HEK293 (cell line): ENCODE measurements around the gene FANCD2OS.

Experiments
- CTCF ChIA-PET: fragments of 350-600 bp; formaldehyde crosslinking; extraction: SDS; loops from one replicate; lab custom pipeline; 2021; ENCODE audit warnings: antibody characterized with exemption; lab: Yijun Ruan, JAX
- POLR2A ChIA-PET: fragments of 300-600 bp; formaldehyde crosslinking; extraction: SDS; loops from one replicate; lab custom pipeline; 2020; ENCODE audit warnings: antibody characterized with exemption, inconsistent platforms; lab: Yijun Ruan, JAX
- H3K27ac ChIP-seq: fragments of 200-500 bp; sonication (Bioruptor generic); 2 replicates; pipeline ENCODE4 v1.5.1; 2014; ENCODE audit warnings: low read depth, low read length, control low read depth, inconsistent platforms; ENCODE audit errors: extremely low read depth
- H3K36me3 ChIP-seq, 2 experiments: fragments of 200-500 bp in 1 of 2; sonication (Bioruptor generic) in 1 of 2; 1 replicate in 1 of 2; 2 replicates in 1 of 2; pipeline ENCODE4 v1.5.1; 2014 to 2017; ENCODE audit warnings: inconsistent platforms in 2 of 2, low read length in 2 of 2; ENCODE audit not compliant: control insufficient read depth in 2 of 2, insufficient read depth in 1 of 2
- H3K4me1 ChIP-seq: fragments of 200-500 bp; sonication (Bioruptor generic); 2 replicates; pipeline ENCODE4 v1.5.1; 2014; ENCODE audit warnings: mild to moderate bottlenecking, low read length, inconsistent platforms; ENCODE audit not compliant: control insufficient read depth, insufficient read depth
- H3K4me3 ChIP-seq: 2 replicates; pipeline ENCODE4 v1.5.1; 2011; ENCODE audit warnings: low read depth, mild to moderate bottlenecking, control low read depth, low read length, moderate library complexity
- H3K9me3 ChIP-seq: fragments of 200-500 bp; sonication (Bioruptor generic); 2 replicates; pipeline ENCODE4 v1.5.1; 2014; ENCODE audit warnings: low read depth, low read length, inconsistent platforms; ENCODE audit not compliant: control insufficient read depth, insufficient read depth
- GFI1B ChIP-seq: fragments of 450-650 bp; formaldehyde crosslinking; IDR thresholded peaks from 2 replicates; pipeline ENCODE4 v1.5.1; 2016; ENCODE audit warnings: missing biosample characterization, missing genetic modification characterization
- IKZF3 ChIP-seq: fragments of 450-650 bp; IDR thresholded peaks from 2 replicates; pipeline ENCODE4 v1.5.0; 2018; ENCODE audit warnings: missing biosample characterization, mild to moderate bottlenecking, missing genetic modification characterization, moderate library complexity
- KLF16 ChIP-seq: fragments of 450-650 bp; formaldehyde crosslinking; IDR thresholded peaks from 2 replicates; pipeline ENCODE4 v1.5.1; 2017; ENCODE audit warnings: missing biosample characterization, missing genetic modification characterization
- OSR2 ChIP-seq: fragments of 450-650 bp; formaldehyde crosslinking; IDR thresholded peaks from 2 replicates; pipeline ENCODE4 v1.5.1; 2016; ENCODE audit warnings: missing biosample characterization, missing genetic modification characterization
- SP7 ChIP-seq: fragments of 450-650 bp; formaldehyde crosslinking; IDR thresholded peaks from 2 replicates; pipeline ENCODE4 v1.5.1; 2016; ENCODE audit warnings: missing biosample characterization, missing genetic modification characterization
- YY2 ChIP-seq: fragments of 450-650 bp; formaldehyde crosslinking; IDR thresholded peaks from 2 replicates; pipeline ENCODE4 v1.5.1; 2016; ENCODE audit warnings: missing biosample characterization, missing genetic modification characterization
- ZBTB1 ChIP-seq: fragments of 450-650 bp; formaldehyde crosslinking; IDR thresholded peaks from 2 replicates; pipeline ENCODE4 v1.5.1; 2016; ENCODE audit warnings: missing biosample characterization, missing genetic modification characterization
- ZBTB20 ChIP-seq: fragments of 450-650 bp; formaldehyde crosslinking; IDR thresholded peaks from 2 replicates; pipeline ENCODE4 v1.5.1; 2016; ENCODE audit warnings: missing biosample characterization, missing genetic modification characterization
- ZFP37 ChIP-seq: fragments of 450-650 bp; formaldehyde crosslinking; IDR thresholded peaks from 2 replicates; pipeline ENCODE4 v1.5.1; 2016; ENCODE audit warnings: missing biosample characterization, missing genetic modification characterization
- ZIC2 ChIP-seq: fragments of 450-650 bp; formaldehyde crosslinking; IDR thresholded peaks from 2 replicates; pipeline ENCODE4 v1.5.1; 2016; ENCODE audit warnings: missing biosample characterization, missing genetic modification characterization
- ZNF138 ChIP-seq: fragments of 450-650 bp; formaldehyde crosslinking; IDR thresholded peaks from 2 replicates; pipeline ENCODE4 v1.5.1; 2016; ENCODE audit warnings: missing biosample characterization, missing genetic modification characterization, borderline replicate concordance
- ZNF24 ChIP-seq: fragments of 450-650 bp; formaldehyde crosslinking; IDR thresholded peaks from 2 replicates; pipeline ENCODE4 v1.5.1; 2016; ENCODE audit warnings: missing biosample characterization, missing genetic modification characterization
- ZNF274 ChIP-seq, 2 experiments: fragments of 200-500 bp in 1 of 2; fragments of 450-650 bp in 1 of 2; sonication (Bioruptor generic) in 1 of 2; formaldehyde crosslinking in 1 of 2; IDR thresholded peaks; 2 replicates each; pipeline versions ENCODE4 v1.5.1 to v1.6.1; 2014 to 2016; ENCODE audit warnings: borderline replicate concordance in 1 of 2, inconsistent platforms in 1 of 2, low read length in 1 of 2, missing biosample characterization in 1 of 2, missing genetic modification characterization in 1 of 2
- ZNF324 ChIP-seq: fragments of 450-650 bp; formaldehyde crosslinking; IDR thresholded peaks from 2 replicates; pipeline ENCODE4 v1.5.1; 2016; ENCODE audit warnings: missing biosample characterization, missing genetic modification characterization
- ZNF366 ChIP-seq: fragments of 450-650 bp; formaldehyde crosslinking; conservative IDR thresholded peaks from 2 replicates; pipeline ENCODE4 v1.5.1; 2016; ENCODE audit warnings: missing biosample characterization, missing genetic modification characterization
- ZNF600 ChIP-seq: fragments of 450-650 bp; formaldehyde crosslinking; IDR thresholded peaks from 2 replicates; pipeline ENCODE4 v1.5.1; 2016; ENCODE audit warnings: missing biosample characterization, missing genetic modification characterization
- ZNF707 ChIP-seq: fragments of 450-650 bp; formaldehyde crosslinking; IDR thresholded peaks from 2 replicates; pipeline ENCODE4 v1.5.1; 2016; ENCODE audit warnings: missing biosample characterization, missing genetic modification characterization
- ZNF785 ChIP-seq: fragments of 450-650 bp; formaldehyde crosslinking; IDR thresholded peaks from 2 replicates; pipeline ENCODE4 v1.5.1; 2016; ENCODE audit warnings: missing biosample characterization, missing genetic modification characterization
- ZSCAN23 ChIP-seq: fragments of 450-650 bp; formaldehyde crosslinking; IDR thresholded peaks from 2 replicates; pipeline ENCODE4 v1.5.1; 2016; ENCODE audit warnings: missing biosample characterization, missing genetic modification characterization
- ZSCAN30 ChIP-seq: fragments of 450-650 bp; IDR thresholded peaks from 2 replicates; pipeline ENCODE4 v1.5.1; 2018; ENCODE audit warnings: missing biosample characterization, mild to moderate bottlenecking, missing genetic modification characterization, moderate library complexity
- TF ChIP-seq, protein P1 (sequence below): fragments of 450-650 bp; IDR thresholded peaks from 2 replicates; pipeline ENCODE4 v1.5.1; 2018; ENCODE audit warnings: missing biosample characterization, mild to moderate bottlenecking, missing genetic modification characterization
- TF ChIP-seq, protein P2 (sequence below): fragments of 450-650 bp; formaldehyde crosslinking; IDR thresholded peaks from 2 replicates; pipeline ENCODE4 v1.5.1; 2016; ENCODE audit warnings: missing biosample characterization, missing genetic modification characterization, low read depth
- TF ChIP-seq, protein P3 (sequence below): fragments of 450-650 bp; formaldehyde crosslinking; IDR thresholded peaks from 2 replicates; pipeline ENCODE4 v1.5.1; 2017; ENCODE audit warnings: missing biosample characterization, missing genetic modification characterization
- TF ChIP-seq, protein P4 (sequence below): fragments of 450-650 bp; formaldehyde crosslinking; IDR thresholded peaks from 2 replicates; pipeline ENCODE4 v1.5.1; 2016; ENCODE audit warnings: missing biosample characterization, missing genetic modification characterization
- TF ChIP-seq, protein P5 (sequence below): fragments of 450-650 bp; formaldehyde crosslinking; IDR thresholded peaks from 2 replicates; pipeline ENCODE4 v1.5.1; 2016; ENCODE audit warnings: missing biosample characterization, missing genetic modification characterization
- TF ChIP-seq, protein P6 (sequence below): fragments of 450-650 bp; formaldehyde crosslinking; IDR thresholded peaks from 2 replicates; pipeline ENCODE4 v1.5.1; 2016; ENCODE audit warnings: missing biosample characterization, missing genetic modification characterization

Gene FANCD2OS

DNA sequence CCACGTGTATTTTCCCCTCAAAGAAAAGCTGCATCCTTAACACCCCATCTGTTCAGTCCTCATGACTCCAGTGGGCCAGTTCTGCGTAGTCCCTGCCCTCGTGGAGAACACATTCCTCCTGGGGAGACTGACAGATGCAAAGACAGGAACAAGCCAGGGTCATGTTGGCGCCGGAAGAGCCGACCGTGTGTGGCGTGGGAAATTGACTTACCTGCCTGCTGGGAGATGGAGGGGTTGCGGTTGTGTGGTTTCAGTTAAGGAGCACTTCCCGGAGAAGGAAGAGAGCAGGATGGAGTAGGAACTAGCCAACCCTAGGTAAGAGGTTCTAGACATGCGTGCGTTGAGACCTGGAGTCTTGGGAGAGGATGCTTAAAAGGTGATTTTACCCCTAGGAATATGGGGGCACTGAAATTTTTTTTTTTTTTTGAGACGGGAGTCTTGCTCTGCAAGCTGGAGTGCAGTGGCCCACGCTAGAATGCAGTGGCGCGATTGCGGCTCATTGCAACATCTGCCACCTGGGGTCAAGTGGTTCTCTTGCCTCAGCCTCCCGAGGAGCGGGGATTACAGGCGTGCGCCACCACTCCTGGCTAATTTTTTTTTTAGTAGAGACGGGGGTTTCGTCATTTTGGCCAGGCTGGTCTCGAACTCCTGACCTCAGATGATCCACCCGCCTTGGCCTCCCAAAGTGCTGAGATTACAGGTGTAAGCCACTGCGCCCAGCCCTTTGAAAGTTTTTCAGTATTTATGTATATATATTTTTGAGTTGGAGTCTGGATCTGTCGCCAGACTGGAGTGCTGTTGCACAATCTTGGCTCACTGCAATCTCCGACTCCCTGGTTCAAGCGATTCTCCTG, 34.9 kb upstream of the FANCD2OS start:
- Histone ChIP-seq H3K27ac (peak overlapping the region; percentile 28; the same call in 1 of the 2 replicates), H3K4me3 (peak overlapping the region; percentile 73), H3K9me3 (no peaks in the 10 kb centered on the region), H3K36me3 (peaks cover 22 to 42% of the 10 kb centered on the region in 2 experiments; a peak in 2 of 3 replicates), H3K4me1 (no peaks in the 10 kb centered on the region)
- POLR2A ChIA-PET = interaction anchor here (1.5 kb wide), 1 partner anchor 178 kb away, joined by 5 read pairs; the partner anchor contains the start of gene SEC13
- CTCF ChIA-PET = interaction anchor here (0.7 kb wide), 1 partner anchor 195 kb away, joined by 3 read pairs; no protein-coding TSS in a partner anchor
- 0 out of 2 replicates have a peak, but pooled peaks have one; percentile 20 for TF ChIP-seq ZNF785 (tag by site-specific recombination)
- TF ChIP-seq ZNF707 (tag by site-specific recombination) = 0 out of 2 replicates have a peak, but pooled peaks have one; percentile 29
- TF ChIP-seq SP7 (tag by site-specific recombination) = 0 out of 2 replicates have a peak, but pooled peaks have one; percentile 29
- TF ChIP-seq ZBTB20 (tag by site-specific recombination) = no peak
- TF ChIP-seq, protein P1, sequence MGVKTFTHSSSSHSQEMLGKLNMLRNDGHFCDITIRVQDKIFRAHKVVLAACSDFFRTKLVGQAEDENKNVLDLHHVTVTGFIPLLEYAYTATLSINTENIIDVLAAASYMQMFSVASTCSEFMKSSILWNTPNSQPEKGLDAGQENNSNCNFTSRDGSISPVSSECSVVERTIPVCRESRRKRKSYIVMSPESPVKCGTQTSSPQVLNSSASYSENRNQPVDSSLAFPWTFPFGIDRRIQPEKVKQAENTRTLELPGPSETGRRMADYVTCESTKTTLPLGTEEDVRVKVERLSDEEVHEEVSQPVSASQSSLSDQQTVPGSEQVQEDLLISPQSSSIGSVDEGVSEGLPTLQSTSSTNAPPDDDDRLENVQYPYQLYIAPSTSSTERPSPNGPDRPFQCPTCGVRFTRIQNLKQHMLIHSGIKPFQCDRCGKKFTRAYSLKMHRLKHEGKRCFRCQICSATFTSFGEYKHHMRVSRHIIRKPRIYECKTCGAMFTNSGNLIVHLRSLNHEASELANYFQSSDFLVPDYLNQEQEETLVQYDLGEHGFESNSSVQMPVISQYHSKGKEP (tag by site-specific recombination) = peak; percentile 88
- TF ChIP-seq, protein P2, sequence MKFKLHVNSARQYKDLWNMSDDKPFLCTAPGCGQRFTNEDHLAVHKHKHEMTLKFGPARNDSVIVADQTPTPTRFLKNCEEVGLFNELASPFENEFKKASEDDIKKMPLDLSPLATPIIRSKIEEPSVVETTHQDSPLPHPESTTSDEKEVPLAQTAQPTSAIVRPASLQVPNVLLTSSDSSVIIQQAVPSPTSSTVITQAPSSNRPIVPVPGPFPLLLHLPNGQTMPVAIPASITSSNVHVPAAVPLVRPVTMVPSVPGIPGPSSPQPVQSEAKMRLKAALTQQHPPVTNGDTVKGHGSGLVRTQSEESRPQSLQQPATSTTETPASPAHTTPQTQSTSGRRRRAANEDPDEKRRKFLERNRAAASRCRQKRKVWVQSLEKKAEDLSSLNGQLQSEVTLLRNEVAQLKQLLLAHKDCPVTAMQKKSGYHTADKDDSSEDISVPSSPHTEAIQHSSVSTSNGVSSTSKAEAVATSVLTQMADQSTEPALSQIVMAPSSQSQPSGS (tag by site-specific recombination) = peak; percentile 19; the same call in 1 of the 2 replicates
- peak; percentile 67; the same call in 1 of the 2 replicates for TF ChIP-seq ZNF324
- TF ChIP-seq GFI1B (tag by site-specific recombination) = 0 out of 2 replicates have a peak, but pooled peaks have one; percentile 6
- no peak for TF ChIP-seq YY2 (tag by site-specific recombination)
- TF ChIP-seq, protein P3, sequence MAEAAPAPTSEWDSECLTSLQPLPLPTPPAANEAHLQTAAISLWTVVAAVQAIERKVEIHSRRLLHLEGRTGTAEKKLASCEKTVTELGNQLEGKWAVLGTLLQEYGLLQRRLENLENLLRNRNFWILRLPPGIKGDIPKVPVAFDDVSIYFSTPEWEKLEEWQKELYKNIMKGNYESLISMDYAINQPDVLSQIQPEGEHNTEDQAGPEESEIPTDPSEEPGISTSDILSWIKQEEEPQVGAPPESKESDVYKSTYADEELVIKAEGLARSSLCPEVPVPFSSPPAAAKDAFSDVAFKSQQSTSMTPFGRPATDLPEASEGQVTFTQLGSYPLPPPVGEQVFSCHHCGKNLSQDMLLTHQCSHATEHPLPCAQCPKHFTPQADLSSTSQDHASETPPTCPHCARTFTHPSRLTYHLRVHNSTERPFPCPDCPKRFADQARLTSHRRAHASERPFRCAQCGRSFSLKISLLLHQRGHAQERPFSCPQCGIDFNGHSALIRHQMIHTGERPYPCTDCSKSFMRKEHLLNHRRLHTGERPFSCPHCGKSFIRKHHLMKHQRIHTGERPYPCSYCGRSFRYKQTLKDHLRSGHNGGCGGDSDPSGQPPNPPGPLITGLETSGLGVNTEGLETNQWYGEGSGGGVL (tag by site-specific recombination) = no peak
- no peak for TF ChIP-seq ZFP37 (tag by site-specific recombination)
- TF ChIP-seq ZNF274 (IDR thresholded peaks at IDR 0.05; ENCODE audit: low read length) = no peak
- TF ChIP-seq ZNF274 (tag by site-specific recombination; IDR thresholded peaks at IDR 0.05; ENCODE audit: borderline replicate concordance) = no peak
- TF ChIP-seq, protein P4, sequence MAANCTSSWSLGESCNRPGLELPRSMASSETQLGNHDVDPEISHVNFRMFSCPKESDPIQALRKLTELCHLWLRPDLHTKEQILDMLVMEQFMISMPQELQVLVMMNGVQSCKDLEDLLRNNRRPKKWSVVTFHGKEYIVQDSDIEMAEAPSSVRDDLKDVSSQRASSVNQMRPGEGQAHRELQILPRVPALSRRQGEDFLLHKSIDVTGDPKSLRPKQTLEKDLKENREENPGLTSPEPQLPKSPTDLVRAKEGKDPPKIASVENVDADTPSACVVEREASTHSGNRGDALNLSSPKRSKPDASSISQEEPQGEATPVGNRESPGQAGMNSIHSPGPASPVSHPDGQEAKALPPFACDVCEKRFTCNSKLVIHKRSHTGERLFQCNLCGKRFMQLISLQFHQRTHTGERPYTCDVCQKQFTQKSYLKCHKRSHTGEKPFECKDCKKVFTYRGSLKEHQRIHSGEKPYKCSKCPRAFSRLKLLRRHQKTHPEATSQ = peak; percentile 72; the same call in 1 of the 2 replicates
- TF ChIP-seq ZBTB1 = no peak
- TF ChIP-seq ZSCAN23 = peak; percentile 51; the same call in 1 of the 2 replicates
- TF ChIP-seq, protein P5, sequence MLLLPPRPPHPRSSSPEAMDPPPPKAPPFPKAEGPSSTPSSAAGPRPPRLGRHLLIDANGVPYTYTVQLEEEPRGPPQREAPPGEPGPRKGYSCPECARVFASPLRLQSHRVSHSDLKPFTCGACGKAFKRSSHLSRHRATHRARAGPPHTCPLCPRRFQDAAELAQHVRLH (tag by site-specific recombination) = peak; percentile 67; the same call in 1 of the 2 replicates
- peak; percentile 51; the same call in 1 of the 2 replicates for TF ChIP-seq ZNF24 (tag by site-specific recombination)
- no peak for TF ChIP-seq ZNF138 (tag by site-specific recombination)
- TF ChIP-seq ZNF600 (tag by site-specific recombination) = peak; percentile 36
- peak; percentile 50; the same call in 1 of the 2 replicates for TF ChIP-seq KLF16 (tag by site-specific recombination)
- peak; percentile 63; the same call in 1 of the 2 replicates for TF ChIP-seq OSR2 (tag by site-specific recombination)
- peak; percentile 25; the same call in 1 of the 2 replicates for TF ChIP-seq ZNF366 (tag by site-specific recombination)
- peak; percentile 65 for TF ChIP-seq ZIC2 (tag by site-specific recombination)
- TF ChIP-seq, protein P6, sequence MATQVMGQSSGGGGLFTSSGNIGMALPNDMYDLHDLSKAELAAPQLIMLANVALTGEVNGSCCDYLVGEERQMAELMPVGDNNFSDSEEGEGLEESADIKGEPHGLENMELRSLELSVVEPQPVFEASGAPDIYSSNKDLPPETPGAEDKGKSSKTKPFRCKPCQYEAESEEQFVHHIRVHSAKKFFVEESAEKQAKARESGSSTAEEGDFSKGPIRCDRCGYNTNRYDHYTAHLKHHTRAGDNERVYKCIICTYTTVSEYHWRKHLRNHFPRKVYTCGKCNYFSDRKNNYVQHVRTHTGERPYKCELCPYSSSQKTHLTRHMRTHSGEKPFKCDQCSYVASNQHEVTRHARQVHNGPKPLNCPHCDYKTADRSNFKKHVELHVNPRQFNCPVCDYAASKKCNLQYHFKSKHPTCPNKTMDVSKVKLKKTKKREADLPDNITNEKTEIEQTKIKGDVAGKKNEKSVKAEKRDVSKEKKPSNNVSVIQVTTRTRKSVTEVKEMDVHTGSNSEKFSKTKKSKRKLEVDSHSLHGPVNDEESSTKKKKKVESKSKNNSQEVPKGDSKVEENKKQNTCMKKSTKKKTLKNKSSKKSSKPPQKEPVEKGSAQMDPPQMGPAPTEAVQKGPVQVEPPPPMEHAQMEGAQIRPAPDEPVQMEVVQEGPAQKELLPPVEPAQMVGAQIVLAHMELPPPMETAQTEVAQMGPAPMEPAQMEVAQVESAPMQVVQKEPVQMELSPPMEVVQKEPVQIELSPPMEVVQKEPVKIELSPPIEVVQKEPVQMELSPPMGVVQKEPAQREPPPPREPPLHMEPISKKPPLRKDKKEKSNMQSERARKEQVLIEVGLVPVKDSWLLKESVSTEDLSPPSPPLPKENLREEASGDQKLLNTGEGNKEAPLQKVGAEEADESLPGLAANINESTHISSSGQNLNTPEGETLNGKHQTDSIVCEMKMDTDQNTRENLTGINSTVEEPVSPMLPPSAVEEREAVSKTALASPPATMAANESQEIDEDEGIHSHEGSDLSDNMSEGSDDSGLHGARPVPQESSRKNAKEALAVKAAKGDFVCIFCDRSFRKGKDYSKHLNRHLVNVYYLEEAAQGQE (tag by site-specific recombination) = no peak
- TF ChIP-seq ZSCAN30 = no peak
- peak; percentile 39; the same call in 1 of the 2 replicates for TF ChIP-seq IKZF3 (tag by site-specific recombination)
